Panc1 (cell line): ENCODE data around the gene SCARF2. TPM values are rescaled to one million over a fixed set of nuclear protein-coding genes. Genes with fewer than 3 reads are reported as not detected.

Experiments used
- ATAC-seq: fragments of 200-7000 bp; cut with Tn5 transposase; 2 replicates; pipeline ENCODE4 v1.9.1; 2020; ENCODE audit warnings: mild to moderate bottlenecking, moderate library complexity
- BruUV-seq: library from RNA; stranded (reverse); fragments of 400-500 nt; replicated peaks from 2 replicates; lab custom pipeline; 2021; lab: Mats Ljungman, UMichigan
- CTCF ChIA-PET: fragments of 300-600 bp; sonication (Branson Sonifier 250); formaldehyde crosslinking; loops from one replicate; lab custom pipeline; 2022; ENCODE audit warnings: antibody characterized with exemption; lab: Charles Lee
- POLR2A ChIA-PET: fragments of 300-600 bp; sonication (Branson Sonifier 250); formaldehyde crosslinking; loops from one replicate; lab custom pipeline; 2022; ENCODE audit warnings: antibody characterized with exemption; lab: Charles Lee
- DNase-seq: peaks from one replicate; pipeline ENCODE4 v3.0.0-alpha.2; 2010; ENCODE audit warnings: low read depth, low spot score
- H3K27ac ChIP-seq: 2 replicates; pipeline ENCODE4 v1.5.1; 2011; ENCODE audit warnings: mild to moderate bottlenecking, low read length, inconsistent platforms
- H3K27me3 ChIP-seq: fragments of 200-500 bp; sonication (Bioruptor generic); 2 replicates; pipeline ENCODE4 v1.6.0; 2014; ENCODE audit warnings: low read length, inconsistent platforms; ENCODE audit not compliant: control insufficient read depth, insufficient read depth
- H3K36me3 ChIP-seq: fragments of 200-500 bp; sonication (Bioruptor generic); 2 replicates; pipeline ENCODE4 v1.5.1; 2014; ENCODE audit warnings: inconsistent platforms, mild to moderate bottlenecking, low read length, moderate library complexity; ENCODE audit not compliant: control insufficient read depth, insufficient read depth
- H3K4me1 ChIP-seq: 2 replicates; pipeline ENCODE4 v1.5.1; 2011; ENCODE audit warnings: inconsistent platforms, mild to moderate bottlenecking, low read length, moderate library complexity; ENCODE audit not compliant: control insufficient read depth, insufficient read depth
- H3K4me3 ChIP-seq, 2 experiments: 2 replicates each; pipeline ENCODE4 v1.5.1; 2011 to 2012; ENCODE audit warnings: low read depth in 2 of 2, low read length in 2 of 2, mild to moderate bottlenecking in 2 of 2, inconsistent platforms in 1 of 2, moderate library complexity in 1 of 2
- H3K9me3 ChIP-seq: fragments of 200-500 bp; sonication (Bioruptor generic); 2 replicates; pipeline ENCODE4 v1.5.1; 2014; ENCODE audit warnings: low read depth, mild to moderate bottlenecking, inconsistent platforms, low read length, moderate library complexity; ENCODE audit not compliant: control insufficient read depth, insufficient read depth
- CTCF ChIP-seq: fragments of 450-650 bp; IDR thresholded peaks from 2 replicates; pipeline ENCODE4 v1.5.1; 2017; ENCODE audit warnings: mild to moderate bottlenecking
- POLR2AphosphoS5 ChIP-seq: IDR thresholded peaks from 2 replicates; pipeline ENCODE4 v1.6.1; 2012; ENCODE audit warnings: mild to moderate bottlenecking, low read depth, low read length, moderate library complexity
- REST ChIP-seq, 2 experiments: IDR thresholded peaks; 2 replicates each; pipeline ENCODE4 v1.6.1; 2011 to 2012; ENCODE audit warnings: low read depth in 2 of 2, control low read depth in 1 of 2, low read length in 1 of 2, mild to moderate bottlenecking in 1 of 2, moderate library complexity in 1 of 2; ENCODE audit not compliant: insufficient read depth in 1 of 2
- SIN3A ChIP-seq: IDR thresholded peaks from 2 replicates; pipeline ENCODE4 v1.6.1; 2012; ENCODE audit warnings: low read depth, mild to moderate bottlenecking, low read length, moderate library complexity, borderline replicate concordance; ENCODE audit not compliant: insufficient read depth
- TCF7L2 ChIP-seq: IDR thresholded peaks from 2 replicates; pipeline ENCODE4 v1.6.1; 2011; ENCODE audit warnings: mild to moderate bottlenecking, low read depth, low read length, inconsistent platforms
- in situ Hi-C: cut with HindIII; loops from 2 replicates; pipeline ENCODE4 v1.10.0; 2016; ENCODE audit warnings: low sequenced_read_pairs, low pct_unique_long_range_greater_than_20kb
- intact Hi-C: fragments of 100-400 bp; cut with micrococcal nuclease; formaldehyde crosslinking; loops from one replicate; pipeline ENCODE4 v1.10.0; 2022; ENCODE audit not compliant: unreplicated experiment
- total RNA-seq: library from RNA; stranded (reverse); gene quantifications from one replicate; pipeline ENCODE4 v1.2.1, GENCODE V29; 2021; ENCODE audit not compliant: unreplicated experiment

SCARF2 gene
- total RNA-seq, 1 experiment from 2014 or later, result 3.2 TPM

GRCh38 chr22:20463324-20464095, 25.9 kb upstream of the SCARF2 start:
- Histone ChIP-seq H3K9me3 (no peaks in the 10 kb centered on the region), H3K27ac (no peak overlapping the region), H3K4me3 (no peak overlapping the region), H3K36me3 (no peaks in the 10 kb centered on the region), H3K27me3 (no peaks in the 10 kb centered on the region), H3K4me1 (no peaks in the 10 kb centered on the region)
- no peak for DNase-seq
- ChIA-PET CTCF (interaction anchor here (0.6 kb wide), 1 partner anchor 170 kb away, joined by 3 read pairs; no protein-coding TSS in a partner anchor), POLR2A (no interaction called here)
- intact Hi-C loops, result no loop called here
- no peak for ATAC-seq
- no TSS peak for BruUV-seq
- in situ Hi-C loops, result no loop called here
- TF ChIP-seq SIN3A (no peak), REST (IDR thresholded peaks at IDR 0.05; ENCODE audit: insufficient read depth in 1 of 2, low read depth in 2 of 2, low read length in 1 of 2) (no peak), CTCF (no peak), TCF7L2 (no peak), POLR2AphosphoS5 (no peak)

GRCh38 chr22:20459862-20460261, 22.2 kb upstream of the SCARF2 start:
- Histone ChIP-seq H3K27ac (no peak overlapping the region), H3K4me3 (no peak overlapping the region), H3K9me3 (no peaks in the 10 kb centered on the region), H3K27me3 (no peaks in the 10 kb centered on the region), H3K36me3 (no peaks in the 10 kb centered on the region), H3K4me1 (no peaks in the 10 kb centered on the region)
- DNase-seq (no peak), ATAC-seq (no peak)
- no peak for TF ChIP-seq SIN3A
- no peak for TF ChIP-seq POLR2AphosphoS5
- TF ChIP-seq TCF7L2, result no peak
- no peak for TF ChIP-seq REST (IDR thresholded peaks at IDR 0.05; ENCODE audit: insufficient read depth in 1 of 2, low read depth in 2 of 2, low read length in 1 of 2)
- TF ChIP-seq CTCF, result no peak
- intact Hi-C loops, result no loop called here
- ChIA-PET POLR2A (no interaction called here), CTCF (no interaction called here)
- no TSS peak for BruUV-seq
- in situ Hi-C loops, result no loop called here
